Liver (tissue), 9 donors: Measurements from ENCODE around the gene RPH3AL. TPM values are rescaled to one million over a fixed set of nuclear protein-coding genes. Genes with fewer than 3 reads are reported as not detected.

Experiments used
- DNase-seq: peaks from one replicate; pipeline ENCODE4 v3.0.0-alpha.2; 2017; ENCODE audit warnings: low spot score
- H3K27ac ChIP-seq, 2 donors: one replicate each; pipeline ENCODE4 v1.7.0; 2013; ENCODE audit warnings: inconsistent platforms in 2 of 2, low read length in 2 of 2, control low read depth in 1 of 2, low read depth in 1 of 2, mild to moderate bottlenecking in 1 of 2
- H3K27me3 ChIP-seq, 4 donors: one replicate each; pipeline versions ENCODE4 v1.6.1 to v1.7.0; 2013; ENCODE audit warnings: low read length in 3 of 4, inconsistent platforms in 1 of 4, mild to moderate bottlenecking in 1 of 4, moderate library complexity in 1 of 4; ENCODE audit not compliant: control insufficient read depth in 4 of 4, insufficient read depth in 4 of 4
- H3K36me3 ChIP-seq, 4 donors: one replicate each; pipeline versions ENCODE4 v1.6.1 to v1.7.0; 2013; ENCODE audit warnings: low read length in 3 of 4, mild to moderate bottlenecking in 3 of 4, low read depth in 1 of 4, moderate library complexity in 1 of 4; ENCODE audit not compliant: control insufficient read depth in 4 of 4, insufficient read depth in 3 of 4
- H3K4me1 ChIP-seq, 4 donors: one replicate each; pipeline versions ENCODE4 v1.6.1 to v1.7.0; 2013; ENCODE audit warnings: low read length in 3 of 4, mild to moderate bottlenecking in 3 of 4, moderate library complexity in 1 of 4; ENCODE audit not compliant: control insufficient read depth in 4 of 4, insufficient read depth in 4 of 4
- H3K4me3 ChIP-seq, 3 donors: one replicate each; pipeline versions ENCODE4 v1.6.1 to v1.7.0; 2013; ENCODE audit warnings: low read length in 3 of 3, control low read depth in 1 of 3, low read depth in 1 of 3, mild to moderate bottlenecking in 1 of 3
- H3K9ac ChIP-seq, 2 donors: one replicate each; pipeline ENCODE4 v1.7.0; 2013; ENCODE audit warnings: low read length in 2 of 2, mild to moderate bottlenecking in 2 of 2, moderate library complexity in 2 of 2, control low read depth in 1 of 2, low read depth in 1 of 2
- H3K9me3 ChIP-seq, 4 donors: one replicate each; pipeline versions ENCODE4 v1.6.1 to v1.7.0; 2013; ENCODE audit warnings: low read length in 3 of 4; ENCODE audit not compliant: control insufficient read depth in 4 of 4
- EGR1 ChIP-seq, 2 donors: IDR thresholded peaks; 2 replicates each; pipeline ENCODE4 v1.6.1; 2016 to 2018; ENCODE audit warnings: antibody characterized with exemption in 2 of 2, low read depth in 2 of 2
- FOXA1 ChIP-seq: IDR thresholded peaks from 2 replicates; pipeline ENCODE4 v1.6.1; 2016; ENCODE audit warnings: antibody characterized with exemption
- FOXA2 ChIP-seq: IDR thresholded peaks from 2 replicates; pipeline ENCODE4 v1.6.1; 2016; ENCODE audit warnings: antibody characterized with exemption
- HNF4A ChIP-seq, 2 donors: conservative IDR thresholded peaks; 2 replicates each; pipeline ENCODE4 v1.6.1; 2016; ENCODE audit warnings: antibody characterized with exemption in 2 of 2, mild to moderate bottlenecking in 2 of 2
- HNF4G ChIP-seq: IDR thresholded peaks from 2 replicates; pipeline ENCODE4 v1.6.1; 2016; ENCODE audit warnings: antibody characterized with exemption
- JUND ChIP-seq, 2 donors: IDR thresholded peaks; 2 replicates each; pipeline ENCODE4 v1.6.1; 2016; ENCODE audit warnings: antibody characterized with exemption in 2 of 2
- NR2F2 ChIP-seq: IDR thresholded peaks from 2 replicates; pipeline ENCODE4 v1.6.1; 2016; ENCODE audit warnings: antibody characterized with exemption
- RAD21 ChIP-seq, 2 donors: IDR thresholded peaks; 2 replicates each; pipeline ENCODE4 v1.6.1; 2016; ENCODE audit warnings: antibody characterized with exemption in 2 of 2, mild to moderate bottlenecking in 2 of 2
- SP1 ChIP-seq: IDR thresholded peaks from 2 replicates; pipeline ENCODE4 v1.6.1; 2018; ENCODE audit warnings: antibody characterized with exemption, mild to moderate bottlenecking
- TAF1 ChIP-seq: conservative IDR thresholded peaks from 2 replicates; pipeline ENCODE4 v1.6.1; 2016; ENCODE audit warnings: antibody characterized with exemption, mild to moderate bottlenecking
- YY1 ChIP-seq: IDR thresholded peaks from 2 replicates; pipeline ENCODE4 v1.6.1; 2016; ENCODE audit warnings: antibody characterized with exemption, mild to moderate bottlenecking
- WGBS: extraction: QIAGEN DNeasy Blood & Tissue Kit; methylation state at CpG from one replicate; pipeline ENCODE4 v1.1.7; 2013; 5-methylcytosine and 5-hydroxymethylcytosine counted together
- polyA plus RNA-seq, 2 donors: library from polyadenylated mRNA; stranded (reverse) in 1 of 2; unstranded in 1 of 2; fragments of 200-250 nt in 1 of 2; fragments of >200 nt in 1 of 2; fragmentation: Nextera tagmentation in 1 of 2; extraction: Ambion mirVana in 1 of 2; gene quantifications; one replicate each; pipeline versions ENCODE4 v1.2.1 to v1.2.3, GENCODE V29; 2013 to 2015
- total RNA-seq, 2 donors: library from RNA; depleted of rRNA; stranded (reverse); fragments of >200 nt; gene quantifications; one replicate each; pipeline ENCODE4 v1.2.3, GENCODE V29; 2014
- TF ChIP-seq, protein P1 (sequence below): IDR thresholded peaks from 2 replicates; pipeline ENCODE4 v1.6.1; 2016; ENCODE audit warnings: antibody characterized with exemption, mild to moderate bottlenecking
- TF ChIP-seq, protein P2 (sequence below): IDR thresholded peaks from 2 replicates; pipeline ENCODE4 v1.6.1; 2016; ENCODE audit warnings: antibody characterized with exemption
- TF ChIP-seq, protein P3 (sequence below): IDR thresholded peaks from 2 replicates; pipeline ENCODE4 v1.6.1; 2016; ENCODE audit warnings: antibody characterized with exemption
- donor health status: healthy.
- donor health status: healthy.
- donor health status: healthy.
- donor health status: healthy.
- donor health status: healthy.

RPH3AL gene
- total and polyA plus RNA-seq, 4 donors: 8.5 to 52.5 (median 13.9) TPM

DNA sequence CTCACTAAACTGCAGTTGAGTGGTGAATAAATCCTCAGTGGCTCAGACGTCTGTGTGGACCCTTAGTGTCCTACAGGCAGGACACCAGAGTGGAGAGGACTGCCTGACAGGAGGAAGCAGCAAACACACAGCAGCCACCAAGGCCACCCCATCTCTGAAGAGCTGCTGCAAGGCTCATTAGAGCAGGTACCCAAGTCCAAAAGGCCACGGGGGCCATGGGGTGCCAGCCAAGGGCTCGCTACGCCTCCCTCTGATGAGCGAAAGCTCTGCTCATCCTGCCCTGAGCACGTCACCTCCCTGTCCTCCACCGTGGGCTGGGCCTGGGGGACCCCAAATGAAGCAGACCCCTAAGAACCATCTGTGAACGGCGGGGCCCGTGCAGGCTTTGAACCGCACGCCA, 101.1 kb downstream of the RPH3AL start:
- no peak for DNase-seq
- TF ChIP-seq JUND (IDR thresholded peaks at IDR 0.05) (no peak), TAF1 (no peak)
- TF ChIP-seq, protein P1, sequence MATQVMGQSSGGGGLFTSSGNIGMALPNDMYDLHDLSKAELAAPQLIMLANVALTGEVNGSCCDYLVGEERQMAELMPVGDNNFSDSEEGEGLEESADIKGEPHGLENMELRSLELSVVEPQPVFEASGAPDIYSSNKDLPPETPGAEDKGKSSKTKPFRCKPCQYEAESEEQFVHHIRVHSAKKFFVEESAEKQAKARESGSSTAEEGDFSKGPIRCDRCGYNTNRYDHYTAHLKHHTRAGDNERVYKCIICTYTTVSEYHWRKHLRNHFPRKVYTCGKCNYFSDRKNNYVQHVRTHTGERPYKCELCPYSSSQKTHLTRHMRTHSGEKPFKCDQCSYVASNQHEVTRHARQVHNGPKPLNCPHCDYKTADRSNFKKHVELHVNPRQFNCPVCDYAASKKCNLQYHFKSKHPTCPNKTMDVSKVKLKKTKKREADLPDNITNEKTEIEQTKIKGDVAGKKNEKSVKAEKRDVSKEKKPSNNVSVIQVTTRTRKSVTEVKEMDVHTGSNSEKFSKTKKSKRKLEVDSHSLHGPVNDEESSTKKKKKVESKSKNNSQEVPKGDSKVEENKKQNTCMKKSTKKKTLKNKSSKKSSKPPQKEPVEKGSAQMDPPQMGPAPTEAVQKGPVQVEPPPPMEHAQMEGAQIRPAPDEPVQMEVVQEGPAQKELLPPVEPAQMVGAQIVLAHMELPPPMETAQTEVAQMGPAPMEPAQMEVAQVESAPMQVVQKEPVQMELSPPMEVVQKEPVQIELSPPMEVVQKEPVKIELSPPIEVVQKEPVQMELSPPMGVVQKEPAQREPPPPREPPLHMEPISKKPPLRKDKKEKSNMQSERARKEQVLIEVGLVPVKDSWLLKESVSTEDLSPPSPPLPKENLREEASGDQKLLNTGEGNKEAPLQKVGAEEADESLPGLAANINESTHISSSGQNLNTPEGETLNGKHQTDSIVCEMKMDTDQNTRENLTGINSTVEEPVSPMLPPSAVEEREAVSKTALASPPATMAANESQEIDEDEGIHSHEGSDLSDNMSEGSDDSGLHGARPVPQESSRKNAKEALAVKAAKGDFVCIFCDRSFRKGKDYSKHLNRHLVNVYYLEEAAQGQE: no peak
- no peaks in the 10 kb centered on the region for H3K9me3 ChIP-seq
- peaks cover 8 to 22% (median 15%) of the 10 kb centered on the region in 4 donors for H3K4me1 ChIP-seq
- H3K9ac ChIP-seq: no peak overlapping the region
- no peak overlapping the region for H3K4me3 ChIP-seq
- H3K27ac ChIP-seq: no peak overlapping the region
- 95% methylated on average over 12 of the region's 12 CpGs for WGBS
- H3K36me3 ChIP-seq: peaks cover 0 to 5% (median under 1%) of the 10 kb centered on the region in 4 donors
- no peaks in the 10 kb centered on the region for H3K27me3 ChIP-seq

DNA sequence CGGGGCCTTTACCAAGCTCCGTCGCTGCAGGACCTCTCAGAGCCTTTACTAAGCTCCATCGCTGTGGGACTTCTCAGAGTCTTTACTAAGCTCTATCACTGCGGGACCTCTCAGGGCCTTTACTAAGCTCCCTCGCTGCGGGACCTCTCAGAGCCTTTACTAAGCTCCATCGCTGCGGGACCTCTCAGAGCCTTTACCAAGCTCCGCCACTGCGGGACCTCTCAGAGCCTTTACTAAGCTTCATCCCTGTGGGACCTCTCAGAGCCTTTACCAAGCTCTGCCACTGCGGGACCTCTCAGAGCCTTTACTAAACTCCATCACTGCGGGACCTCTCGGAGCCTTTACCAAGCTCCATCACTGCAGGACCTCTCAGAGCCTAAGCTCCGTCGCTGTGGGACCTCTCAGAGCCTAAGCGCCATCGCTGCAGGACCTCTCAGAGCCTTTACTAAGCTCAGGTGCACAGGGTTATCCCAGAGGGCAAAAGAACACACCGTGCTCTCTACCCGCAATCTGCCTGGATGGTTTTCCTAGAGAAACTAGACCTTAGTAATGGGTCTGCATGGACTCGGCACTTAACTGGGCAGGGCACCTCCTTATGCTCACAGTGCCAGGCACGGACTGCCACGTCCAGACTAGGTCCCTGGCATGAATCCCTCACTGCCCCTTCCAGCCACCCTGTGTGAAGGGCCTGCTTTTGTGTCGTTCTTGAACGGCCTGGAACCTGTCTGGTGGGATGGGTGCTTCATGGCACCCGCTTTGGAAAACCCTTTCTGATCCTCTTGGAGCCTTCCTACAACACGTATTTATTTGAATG, 101.9 kb downstream of the RPH3AL start:
- Histone ChIP-seq H3K27ac (no peak overlapping the region), H3K9me3 (no peaks in the 10 kb centered on the region), H3K9ac (no peak overlapping the region), H3K4me1 (peaks cover 8 to 22% (median 15%) of the 10 kb centered on the region in 4 donors), H3K4me3 (no peak overlapping the region), H3K27me3 (no peaks in the 10 kb centered on the region), H3K36me3 (peaks cover 0 to 8% (median under 1%) of the 10 kb centered on the region in 4 donors)
- TF ChIP-seq SP1 (no peak), YY1 (no peak), RAD21 (IDR thresholded peaks at IDR 0.05) (no peak), NR2F2 (no peak), TAF1 (no peak), JUND (IDR thresholded peaks at IDR 0.05) (no peak), EGR1 (IDR thresholded peaks at IDR 0.05; ENCODE audit: low read depth in 2 of 2) (no peak), HNF4A (conservative IDR thresholded peaks at IDR 0.05) (no peak), HNF4G (no peak), FOXA2 (no peak), FOXA1 (no peak)
- TF ChIP-seq, protein P1: no peak
- TF ChIP-seq, protein P2, sequence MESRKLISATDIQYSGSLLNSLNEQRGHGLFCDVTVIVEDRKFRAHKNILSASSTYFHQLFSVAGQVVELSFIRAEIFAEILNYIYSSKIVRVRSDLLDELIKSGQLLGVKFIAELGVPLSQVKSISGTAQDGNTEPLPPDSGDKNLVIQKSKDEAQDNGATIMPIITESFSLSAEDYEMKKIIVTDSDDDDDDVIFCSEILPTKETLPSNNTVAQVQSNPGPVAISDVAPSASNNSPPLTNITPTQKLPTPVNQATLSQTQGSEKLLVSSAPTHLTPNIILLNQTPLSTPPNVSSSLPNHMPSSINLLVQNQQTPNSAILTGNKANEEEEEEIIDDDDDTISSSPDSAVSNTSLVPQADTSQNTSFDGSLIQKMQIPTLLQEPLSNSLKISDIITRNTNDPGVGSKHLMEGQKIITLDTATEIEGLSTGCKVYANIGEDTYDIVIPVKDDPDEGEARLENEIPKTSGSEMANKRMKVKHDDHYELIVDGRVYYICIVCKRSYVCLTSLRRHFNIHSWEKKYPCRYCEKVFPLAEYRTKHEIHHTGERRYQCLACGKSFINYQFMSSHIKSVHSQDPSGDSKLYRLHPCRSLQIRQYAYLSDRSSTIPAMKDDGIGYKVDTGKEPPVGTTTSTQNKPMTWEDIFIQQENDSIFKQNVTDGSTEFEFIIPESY: no peak
- TF ChIP-seq, protein P3, sequence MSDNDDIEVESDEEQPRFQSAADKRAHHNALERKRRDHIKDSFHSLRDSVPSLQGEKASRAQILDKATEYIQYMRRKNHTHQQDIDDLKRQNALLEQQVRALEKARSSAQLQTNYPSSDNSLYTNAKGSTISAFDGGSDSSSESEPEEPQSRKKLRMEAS: no peak
- no peak for DNase-seq
- 94% methylated on average over 27 of the region's 27 CpGs for WGBS
